ENCODE measurements around the gene HDGF. TPM values are rescaled to one million over a fixed set of nuclear protein-coding genes. Genes with fewer than 3 reads are reported as not detected.

The HDGF gene
- total and polyA plus RNA-seq, 9 of the 15 experiments (the other 6 are each of a cell fraction or from before 2014, with no cell fraction given) = 38.8 to 601 (median 400) TPM

DNA sequence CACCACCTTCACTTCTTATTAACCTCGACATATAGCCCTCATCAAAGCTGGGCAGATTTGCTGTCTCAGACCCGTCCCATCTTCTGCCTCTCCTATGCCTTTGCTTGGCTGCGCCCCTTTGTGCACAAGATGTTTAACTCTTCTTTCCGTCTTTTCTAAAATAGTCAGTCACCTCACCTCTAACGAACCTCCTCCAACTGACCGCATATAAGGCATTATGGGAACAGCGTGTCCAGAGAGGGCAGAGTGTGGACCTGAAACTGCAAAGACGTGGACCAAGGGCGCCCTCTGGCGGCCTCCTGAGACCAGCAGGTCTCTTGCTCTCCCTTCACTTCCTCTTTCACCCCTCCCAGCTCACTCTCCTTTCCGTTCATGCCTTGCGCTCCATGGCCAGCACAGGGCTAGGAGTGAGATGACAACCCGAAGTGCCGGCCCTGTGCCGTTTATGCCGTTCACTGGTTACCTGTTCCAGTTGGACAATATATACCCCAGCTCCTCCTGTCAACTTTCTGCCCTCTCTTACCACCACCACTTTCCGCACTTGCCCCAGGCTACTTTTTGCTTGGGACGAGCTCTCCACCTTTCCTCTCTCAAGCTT, 25.7 kb downstream of the HDGF start:
- Histone ChIP-seq H3K27ac (ENCODE audit: extremely low read depth, low read depth, low read length) (peak overlapping the region; percentile 82), H3K9me3 (replicated peaks; ENCODE audit: control insufficient read depth, insufficient read depth, low read depth, low read length) (no peaks in the 10 kb centered on the region), H3K9me1 (ENCODE audit: control insufficient read depth, insufficient read depth, low read length) (no peaks in the 10 kb centered on the region), H3K9ac (ENCODE audit: insufficient read depth in 1 of 2, low read depth in 2 of 2, low read length in 2 of 2) (peak overlapping the region; percentile 72 to 91), H4K20me1 (replicated peaks; ENCODE audit: control insufficient read depth, insufficient read depth, low read length) (peaks cover 31% of the 10 kb centered on the region), H3K4me3 (peak overlapping the region; percentile 76), H3K4me1 (replicated peaks in 1 of 2; ENCODE audit: control insufficient read depth in 2 of 2, insufficient read depth in 2 of 2, low read length in 2 of 2) (peaks cover 13 to 17% of the 10 kb centered on the region in 2 experiments; a peak in 4 of 5 replicates), H3K36me3 (ENCODE audit: control insufficient read depth, insufficient read depth, low read length) (peaks cover 73% of the 10 kb centered on the region), H3K4me2 (ENCODE audit: insufficient read depth, low read length) (peak overlapping the region; percentile 100), H3K27me3 (ENCODE audit: control insufficient read depth in 2 of 2, insufficient read depth in 2 of 2, low read length in 2 of 2) (no peaks in the 10 kb centered on the region; a peak in 1 of 5 replicates), H3K79me2 (ENCODE audit: control insufficient read depth, insufficient read depth, low read length) (peaks cover 82% of the 10 kb centered on the region), H2AFZ (ENCODE audit: low read depth, low read length) (0 out of 2 replicates have a peak overlapping the region, but pooled peaks have one; percentile 25)
- in situ Hi-C loops (cut with MboI) (loop anchor here (5.0 to 25.0 kb wide), 3 partner anchors 42 to 1413 kb away; partner anchors contain the start of genes FDPS, NTRK1, PKLR and PRCC), intact Hi-C loops (cut with micrococcal nuclease) (loop anchor here (1.0 to 5.0 kb wide), 8 partner anchors 19 to 197 kb away; partner anchors contain the start of genes LRRC71, NTRK1 and PRCC)
- FAIRE-seq = peak; percentile 93
- WGBS (ENCODE audit: insufficient coverage, low coverage, missing lambda C conversion rate) = under 1% methylated on average over 17 of the region's 18 CpGs
- BruUV-seq (replicated peaks) = no TSS peak
- peak; percentile 70 to 98 (median 82) for DNase-seq (ENCODE audit: extremely low read depth in 1 of 4, low spot score in 3 of 4)
- ChIA-PET POLR2A (interaction anchor here (0.6 to 5.0 kb wide), 33 partner anchors 9 to 195 kb away, joined by 3 to 60 read pairs (median 4); partner anchors contain the start of genes HDGF, LRRC71, MRPL24 and NES), CTCF (ENCODE audit: low intra/inter-chr PET ratio) (interaction anchor here (0.6 to 6.9 kb wide), 18 partner anchors 20 to 194 kb away, joined by 3 to 143 read pairs (median 7); partner anchors contain the start of genes CRABP2, HAPLN2, INSRR and NES)
- peak; percentile 85 for ATAC-seq
- TF ChIP-seq PURB (CRISPR knock-in tag; IDR thresholded peaks at IDR 0.05; ENCODE audit: low read depth) (no peak), RFX5 (IDR thresholded peaks at IDR 0.05; ENCODE audit: low read depth, low read length) (no peak), PHTF2 (CRISPR knock-in tag; IDR thresholded peaks at IDR 0.05) (no peak), ZBTB17 (CRISPR knock-in tag; IDR thresholded peaks at IDR 0.05) (no peak), KAT2B (IDR thresholded peaks at IDR 0.05; ENCODE audit: low read depth, low read length) (no peak), HNRNPH1 (optimal IDR thresholded peaks at IDR 0.05; ENCODE audit: low read depth, low read length) (no peak), ZNF586 (CRISPR knock-in tag; conservative IDR thresholded peaks at IDR 0.05) (no peak), NR2C1 (IDR thresholded peaks at IDR 0.05) (0 out of 2 replicates have a peak, but pooled peaks have one; percentile 42), NR2C1 (tag; IDR thresholded peaks at IDR 0.05) (no peak), SLC30A9 (CRISPR knock-in tag; IDR thresholded peaks at IDR 0.05) (no peak), ZNF717 (CRISPR knock-in tag; IDR thresholded peaks at IDR 0.05) (no peak), ZC3H4 (CRISPR knock-in tag; IDR thresholded peaks at IDR 0.05; ENCODE audit: borderline replicate concordance) (no peak), SIX5 (IDR thresholded peaks at IDR 0.05; ENCODE audit: borderline replicate concordance in 1 of 2, insufficient read depth in 1 of 2, low read depth in 1 of 2, low read length in 2 of 2) (no peak), U2AF1 (optimal IDR thresholded peaks at IDR 0.05; ENCODE audit: low read depth, low read length) (no peak)
- TF ChIP-seq, protein P1, sequence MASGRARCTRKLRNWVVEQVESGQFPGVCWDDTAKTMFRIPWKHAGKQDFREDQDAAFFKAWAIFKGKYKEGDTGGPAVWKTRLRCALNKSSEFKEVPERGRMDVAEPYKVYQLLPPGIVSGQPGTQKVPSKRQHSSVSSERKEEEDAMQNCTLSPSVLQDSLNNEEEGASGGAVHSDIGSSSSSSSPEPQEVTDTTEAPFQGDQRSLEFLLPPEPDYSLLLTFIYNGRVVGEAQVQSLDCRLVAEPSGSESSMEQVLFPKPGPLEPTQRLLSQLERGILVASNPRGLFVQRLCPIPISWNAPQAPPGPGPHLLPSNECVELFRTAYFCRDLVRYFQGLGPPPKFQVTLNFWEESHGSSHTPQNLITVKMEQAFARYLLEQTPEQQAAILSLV (tag; IDR thresholded peaks at IDR 0.05) = no peak
- TF ChIP-seq, protein P2, sequence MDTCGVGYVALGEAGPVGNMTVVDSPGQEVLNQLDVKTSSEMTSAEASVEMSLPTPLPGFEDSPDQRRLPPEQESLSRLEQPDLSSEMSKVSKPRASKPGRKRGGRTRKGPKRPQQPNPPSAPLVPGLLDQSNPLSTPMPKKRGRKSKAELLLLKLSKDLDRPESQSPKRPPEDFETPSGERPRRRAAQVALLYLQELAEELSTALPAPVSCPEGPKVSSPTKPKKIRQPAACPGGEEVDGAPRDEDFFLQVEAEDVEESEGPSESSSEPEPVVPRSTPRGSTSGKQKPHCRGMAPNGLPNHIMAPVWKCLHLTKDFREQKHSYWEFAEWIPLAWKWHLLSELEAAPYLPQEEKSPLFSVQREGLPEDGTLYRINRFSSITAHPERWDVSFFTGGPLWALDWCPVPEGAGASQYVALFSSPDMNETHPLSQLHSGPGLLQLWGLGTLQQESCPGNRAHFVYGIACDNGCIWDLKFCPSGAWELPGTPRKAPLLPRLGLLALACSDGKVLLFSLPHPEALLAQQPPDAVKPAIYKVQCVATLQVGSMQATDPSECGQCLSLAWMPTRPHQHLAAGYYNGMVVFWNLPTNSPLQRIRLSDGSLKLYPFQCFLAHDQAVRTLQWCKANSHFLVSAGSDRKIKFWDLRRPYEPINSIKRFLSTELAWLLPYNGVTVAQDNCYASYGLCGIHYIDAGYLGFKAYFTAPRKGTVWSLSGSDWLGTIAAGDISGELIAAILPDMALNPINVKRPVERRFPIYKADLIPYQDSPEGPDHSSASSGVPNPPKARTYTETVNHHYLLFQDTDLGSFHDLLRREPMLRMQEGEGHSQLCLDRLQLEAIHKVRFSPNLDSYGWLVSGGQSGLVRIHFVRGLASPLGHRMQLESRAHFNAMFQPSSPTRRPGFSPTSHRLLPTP (IDR thresholded peaks at IDR 0.05; ENCODE audit: borderline replicate concordance, extremely low read depth, insufficient read length) = no peak
- TF ChIP-seq, protein P3, sequence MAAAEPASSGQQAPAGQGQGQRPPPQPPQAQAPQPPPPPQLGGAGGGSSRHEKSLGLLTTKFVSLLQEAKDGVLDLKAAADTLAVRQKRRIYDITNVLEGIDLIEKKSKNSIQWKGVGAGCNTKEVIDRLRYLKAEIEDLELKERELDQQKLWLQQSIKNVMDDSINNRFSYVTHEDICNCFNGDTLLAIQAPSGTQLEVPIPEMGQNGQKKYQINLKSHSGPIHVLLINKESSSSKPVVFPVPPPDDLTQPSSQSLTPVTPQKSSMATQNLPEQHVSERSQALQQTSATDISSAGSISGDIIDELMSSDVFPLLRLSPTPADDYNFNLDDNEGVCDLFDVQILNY (CRISPR knock-in tag; IDR thresholded peaks at IDR 0.05) = no peak

Data from K562 (cell line).